ENCODE results near the gene PLLP. TPM values are rescaled to one million over a fixed set of nuclear protein-coding genes. Genes with fewer than 3 reads are reported as not detected.

The PLLP gene
- total RNA-seq, 4 donors from 2014 or later: 3.6 to 10.7 (median 6.4) TPM

- Histone ChIP-seq H3K27me3 (peaks cover 0 to 30% (median 9%) of the 10 kb centered on the region in 4 donors), H3K27ac (replicated peaks in 1 of 4) (no peak overlapping the region), H3K36me3 (no peaks in the 10 kb centered on the region), H3K9me3 (no peaks in the 10 kb centered on the region), H3K4me1 (peaks cover 12 to 31% (median 19%) of the 10 kb centered on the region in 4 donors), H3K4me3 (peak overlapping the region in 1 of 4 donors; percentile 64)
- 75% methylated on average over 5 of the region's 5 CpGs for WGBS
- DNase-seq (ENCODE audit: extremely low spot score): no peak
- TF ChIP-seq EP300 (IDR thresholded peaks at IDR 0.05) (no peak), CTCF (IDR thresholded peaks at IDR 0.05) (no peak), POLR2A (IDR thresholded peaks at IDR 0.05; ENCODE audit: low read depth) (no peak), POLR2AphosphoS5 (IDR thresholded peaks at IDR 0.05) (no peak)
- intact Hi-C loops (cut with DNase I): no loop called here
Measured at GRCh38 chr16:57285379-57285778, 907 bp upstream of the PLLP start.

- H3K36me3 ChIP-seq: no peaks in the 10 kb centered on the region
- H3K9me3 ChIP-seq: no peaks in the 10 kb centered on the region
- peak overlapping the region; percentile 59 to 70 (median 66) for H3K4me3 ChIP-seq
- peaks cover 12 to 27% (median 19%) of the 10 kb centered on the region in 4 donors for H3K4me1 ChIP-seq
- peak overlapping the region in 1 of 4 donors; percentile 25 for H3K27ac ChIP-seq (replicated peaks in 1 of 4)
- WGBS: 23% methylated on average over 15 of the region's 22 CpGs
- intact Hi-C loops (cut with DNase I): no loop called here
- DNase-seq (ENCODE audit: extremely low spot score): no peak
- peaks cover 0 to 30% (median 9%) of the 10 kb centered on the region in 4 donors for H3K27me3 ChIP-seq
- TF ChIP-seq POLR2A (IDR thresholded peaks at IDR 0.05; ENCODE audit: low read depth) (no peak), POLR2AphosphoS5 (IDR thresholded peaks at IDR 0.05) (no peak), CTCF (IDR thresholded peaks at IDR 0.05) (no peak), EP300 (IDR thresholded peaks at IDR 0.05) (no peak)
Measured at GRCh38 chr16:57284952-57285363, 486 bp upstream of the PLLP start.

- peak overlapping the region; percentile 59 to 70 (median 66) for H3K4me3 ChIP-seq
- H3K9me3 ChIP-seq: no peaks in the 10 kb centered on the region
- intact Hi-C loops (cut with DNase I): no loop called here
- H3K4me1 ChIP-seq: peaks cover 12 to 27% (median 19%) of the 10 kb centered on the region in 4 donors
- TF ChIP-seq CTCF (IDR thresholded peaks at IDR 0.05): no peak
- TF ChIP-seq POLR2A (IDR thresholded peaks at IDR 0.05; ENCODE audit: low read depth): no peak
- no peak for TF ChIP-seq EP300 (IDR thresholded peaks at IDR 0.05)
- no peak for TF ChIP-seq POLR2AphosphoS5 (IDR thresholded peaks at IDR 0.05)
- 20% methylated on average over 9 of the region's 14 CpGs for WGBS
- H3K36me3 ChIP-seq: no peaks in the 10 kb centered on the region
- DNase-seq (ENCODE audit: extremely low spot score): no peak
- peaks cover 0 to 30% (median 9%) of the 10 kb centered on the region in 4 donors for H3K27me3 ChIP-seq
- peak overlapping the region in 3 of 4 donors; percentile 6 to 39 (median 25) for H3K27ac ChIP-seq (replicated peaks in 1 of 4)
Measured at GRCh38 chr16:57283959-57284208, 588 bp downstream of the PLLP start.

- intact Hi-C loops (cut with DNase I): no loop called here
- peaks cover 12 to 27% (median 19%) of the 10 kb centered on the region in 4 donors for H3K4me1 ChIP-seq
- TF ChIP-seq EP300 (IDR thresholded peaks at IDR 0.05): no peak
- TF ChIP-seq POLR2AphosphoS5 (IDR thresholded peaks at IDR 0.05): no peak
- no peak for TF ChIP-seq CTCF (IDR thresholded peaks at IDR 0.05)
- TF ChIP-seq POLR2A (IDR thresholded peaks at IDR 0.05; ENCODE audit: low read depth): no peak
Measured at GRCh38 chr16:57283214-57283958, 1.1 kb downstream of the PLLP start.

More at GRCh38 chr16:57283214-57283958, 1.1 kb downstream of the PLLP start:
- H3K27ac ChIP-seq (replicated peaks in 1 of 4): peak overlapping the region in 2 of 4 donors; percentile 6 to 39
- no peaks in the 10 kb centered on the region for H3K9me3 ChIP-seq
- no peaks in the 10 kb centered on the region for H3K36me3 ChIP-seq
- peaks cover 0 to 30% (median 9%) of the 10 kb centered on the region in 4 donors for H3K27me3 ChIP-seq
- peak overlapping the region; percentile 59 to 70 (median 66) for H3K4me3 ChIP-seq
- no peak for DNase-seq (ENCODE audit: extremely low spot score)
- WGBS: 57% methylated on average over 22 of the region's 24 CpGs

Measured in esophagus muscularis mucosa (tissue), 4 donors.